ENCODE results near the gene LZTS2. TPM values are rescaled to one million over a fixed set of nuclear protein-coding genes. Genes with fewer than 3 reads are reported as not detected.

The LZTS2 gene
- total and polyA plus RNA-seq, 7 donors = 10.9 to 169 (median 82.3) TPM

- DNase-seq = peak; percentile 75
- Histone ChIP-seq H3K4me1 (peaks cover 0 to 39% (median 31%) of the 10 kb centered on the region in 4 donors), H3K27me3 (no peaks in the 10 kb centered on the region), H3K9me3 (no peaks in the 10 kb centered on the region), H3K36me3 (peaks cover 0 to 14% (median 2%) of the 10 kb centered on the region in 4 donors), H3K4me3 (peak overlapping the region; percentile 80 to 90 (median 90)), H3K27ac (peak overlapping the region; percentile 99 to 100 (median 100))
- intact Hi-C loops (cut with DNase I) = loop anchor here (5.0 kb wide), 1 partner anchor 85 kb away; the partner anchor contains the start of gene SLF2
- no peak for TF ChIP-seq POLR2A (IDR thresholded peaks at IDR 0.05)
- no peak for TF ChIP-seq CTCF (IDR thresholded peaks at IDR 0.05)
- TF ChIP-seq EP300 (IDR thresholded peaks at IDR 0.05) = no peak
- no peak for TF ChIP-seq POLR2AphosphoS5 (IDR thresholded peaks at IDR 0.05)
- 3 to 4% methylated on average over 46 of the region's 46 CpGs for WGBS, 2 donors
Observed at GRCh38 chr10:100996678-100997359, 2.8 kb upstream of the LZTS2 start.

- Histone ChIP-seq H3K4me1 (peaks cover 0 to 46% (median 38%) of the 10 kb centered on the region in 4 donors), H3K27me3 (no peaks in the 10 kb centered on the region), H3K4me3 (peak overlapping the region; percentile 80 to 90 (median 90)), H3K36me3 (peaks cover 0 to 14% (median 3%) of the 10 kb centered on the region in 4 donors), H3K9me3 (no peaks in the 10 kb centered on the region), H3K27ac (peak overlapping the region; percentile 99 to 100 (median 100))
- 0% methylated on average over 66 of the region's 66 CpGs for WGBS, 2 donors
- peak; percentile 91 for DNase-seq
- intact Hi-C loops (cut with DNase I) = loop anchor here (5.0 kb wide), 1 partner anchor 85 kb away; the partner anchor contains the start of gene SLF2
- TF ChIP-seq CTCF (IDR thresholded peaks at IDR 0.05) = peak; percentile 78 to 97 (median 94)
- peak in 3 of 4 donors; percentile 4 to 35 (median 11) for TF ChIP-seq POLR2AphosphoS5 (IDR thresholded peaks at IDR 0.05)
- TF ChIP-seq POLR2A (IDR thresholded peaks at IDR 0.05) = peak in 1 of 2 donors; percentile 18
- TF ChIP-seq EP300 (IDR thresholded peaks at IDR 0.05) = no peak
Observed at GRCh38 chr10:100997360-100998182, 2.0 kb upstream of the LZTS2 start.

GRCh38 chr10:100998183-100998990 is 1.2 kb upstream of the LZTS2 start:
- intact Hi-C loops (cut with DNase I) = loop anchor here (5.0 kb wide), 1 partner anchor 86 kb away; the partner anchor contains the start of gene SLF2
- Histone ChIP-seq H3K4me3 (peak overlapping the region; percentile 80 to 90 (median 90)), H3K36me3 (peaks cover 1 to 14% (median 8%) of the 10 kb centered on the region in 4 donors), H3K27me3 (no peaks in the 10 kb centered on the region), H3K27ac (peak overlapping the region; percentile 99 to 100 (median 100)), H3K9me3 (no peaks in the 10 kb centered on the region), H3K4me1 (peaks cover 0 to 55% (median 45%) of the 10 kb centered on the region in 4 donors)
- TF ChIP-seq POLR2AphosphoS5 (IDR thresholded peaks at IDR 0.05) (peak; percentile 26 to 53 (median 40)), CTCF (IDR thresholded peaks at IDR 0.05) (no peak)
- DNase-seq = peak; percentile 94
- 2 to 4% methylated on average over 25 of the region's 25 CpGs for WGBS, 2 donors

- Histone ChIP-seq H3K27ac (peak overlapping the region; percentile 99 to 100 (median 100)), H3K27me3 (no peaks in the 10 kb centered on the region), H3K36me3 (peaks cover 9 to 19% (median 16%) of the 10 kb centered on the region in 4 donors), H3K9me3 (no peaks in the 10 kb centered on the region), H3K4me1 (peaks cover 0 to 62% (median 53%) of the 10 kb centered on the region in 4 donors), H3K4me3 (peak overlapping the region; percentile 80 to 90 (median 90))
- WGBS, 2 donors = 1% methylated on average over 83 of the region's 83 CpGs
- intact Hi-C loops (cut with DNase I) = loop anchor here (1.0 to 5.0 kb wide), 2 partner anchors 13 to 87 kb away; partner anchors contain the start of gene SLF2
- TF ChIP-seq POLR2AphosphoS5 (IDR thresholded peaks at IDR 0.05) = peak; percentile 84 to 97 (median 93)
- TF ChIP-seq CTCF (IDR thresholded peaks at IDR 0.05) = peak; percentile 96 to 97 (median 96)
- no peak for TF ChIP-seq EP300 (IDR thresholded peaks at IDR 0.05)
- peak; percentile 70 to 75 for TF ChIP-seq POLR2A (IDR thresholded peaks at IDR 0.05)
- DNase-seq = peak; percentile 93
Observed at GRCh38 chr10:100998991-100999741, 442 bp upstream of the LZTS2 start.
